SKM-1 (cell line): ENCODE measurements around the gene EPX.

ENCODE experiments used
- DNase-seq: peaks from one replicate; lab custom pipeline; 2025; ENCODE audit not compliant: unreplicated experiment; lab: John Stamatoyannopoulos, UW

The EPX gene

DNA sequence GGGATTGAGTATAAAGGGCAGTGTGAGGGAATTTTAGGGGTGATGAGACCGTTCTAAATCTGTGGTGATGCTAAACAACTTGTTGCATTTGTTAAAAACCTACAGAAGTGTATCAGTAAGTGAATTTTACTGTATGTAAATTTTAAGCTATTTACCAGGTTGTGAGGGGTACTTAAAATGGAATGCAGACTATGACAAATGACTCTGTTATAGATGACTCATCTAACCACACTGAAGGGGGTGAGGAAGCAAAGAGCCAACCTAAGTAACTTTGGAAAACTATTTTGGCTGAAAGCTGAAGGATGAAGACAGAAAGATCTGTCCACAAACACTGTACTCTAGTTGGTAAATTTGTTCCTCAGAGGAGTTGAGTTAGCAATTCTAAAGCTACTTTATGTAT, 31.8 kb downstream of the EPX start:
- no peak for DNase-seq

DNA sequence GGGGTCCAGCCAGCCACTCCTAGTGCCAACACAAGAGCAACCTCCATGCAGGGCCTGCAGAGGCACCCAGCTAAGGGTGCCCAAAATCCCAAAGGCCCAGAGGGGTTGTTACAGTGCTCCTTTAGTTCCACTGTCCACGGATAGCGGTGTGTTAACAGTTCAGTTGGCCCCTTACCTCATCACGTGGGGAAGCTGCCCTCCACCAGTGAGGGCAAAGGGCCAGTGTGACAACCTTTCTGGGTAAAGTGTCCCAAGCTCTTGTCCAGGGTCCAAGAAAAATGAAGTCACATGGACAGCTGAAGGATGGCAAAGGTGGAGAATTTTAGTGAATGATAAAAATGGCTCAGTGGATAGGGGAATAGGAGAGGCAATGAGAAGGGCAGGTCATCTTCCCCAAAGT, 35.2 kb downstream of the EPX start:
- DNase-seq: no peak

DNA sequence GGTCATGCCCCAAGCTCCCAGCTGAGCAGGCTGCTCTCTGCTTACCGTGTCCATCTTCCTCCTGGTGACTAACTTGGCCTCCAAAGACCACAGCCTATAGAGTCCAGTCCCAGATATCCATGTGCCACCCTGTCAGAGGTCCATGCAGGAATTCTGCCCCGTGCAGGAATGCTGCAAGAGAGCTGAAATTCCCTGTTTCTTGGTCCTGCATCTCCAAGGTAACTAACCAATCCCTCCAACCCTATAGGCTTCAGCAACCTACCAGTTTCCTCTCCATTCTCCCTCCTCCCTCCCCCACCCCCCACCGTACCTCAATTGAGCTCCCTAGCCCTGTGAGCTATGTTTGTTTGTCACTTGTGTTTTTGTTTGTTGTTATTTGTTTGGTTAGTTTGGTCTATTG, 36.2 kb downstream of the EPX start:
- no peak for DNase-seq

DNA sequence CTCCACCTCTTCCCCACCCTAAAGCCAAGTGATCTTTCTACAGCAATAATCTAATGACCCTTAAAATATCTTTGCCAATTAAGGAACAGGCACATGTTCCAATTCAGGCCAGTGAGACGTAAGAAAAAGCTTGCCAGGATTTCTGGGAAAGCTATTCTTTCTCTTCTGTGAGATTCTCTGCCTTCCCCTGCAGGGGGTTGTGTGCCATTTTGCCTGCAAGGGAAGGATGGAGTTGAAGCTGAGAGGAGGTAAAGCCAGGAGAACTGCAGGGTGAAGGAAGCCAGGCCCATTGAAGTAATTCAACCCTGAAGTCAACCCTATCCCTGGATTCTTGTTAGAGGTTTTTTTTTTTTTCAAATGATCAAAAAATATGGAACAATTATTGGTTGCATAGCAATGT, 36.9 kb downstream of the EPX start:
- DNase-seq: no peak

DNA sequence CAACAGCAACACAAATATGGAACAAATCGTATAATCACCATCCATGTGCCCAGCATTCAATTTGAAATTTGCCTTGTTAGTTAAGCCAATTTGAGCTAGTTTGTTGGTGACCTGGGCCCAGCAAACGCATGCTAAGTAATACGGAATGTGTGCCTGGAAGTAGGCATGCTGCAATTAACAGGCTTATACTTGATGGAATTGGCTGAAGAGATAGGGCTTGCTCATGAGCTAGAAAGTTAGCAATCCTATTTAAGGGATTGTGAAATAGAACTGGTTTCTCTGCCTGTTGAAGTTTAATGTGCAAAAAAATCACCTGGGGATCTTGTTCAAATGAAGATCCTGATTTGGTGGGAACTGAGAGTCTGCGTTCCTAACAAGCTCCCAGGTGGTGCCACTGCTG, 37.4 kb downstream of the EPX start:
- no peak for DNase-seq

DNA sequence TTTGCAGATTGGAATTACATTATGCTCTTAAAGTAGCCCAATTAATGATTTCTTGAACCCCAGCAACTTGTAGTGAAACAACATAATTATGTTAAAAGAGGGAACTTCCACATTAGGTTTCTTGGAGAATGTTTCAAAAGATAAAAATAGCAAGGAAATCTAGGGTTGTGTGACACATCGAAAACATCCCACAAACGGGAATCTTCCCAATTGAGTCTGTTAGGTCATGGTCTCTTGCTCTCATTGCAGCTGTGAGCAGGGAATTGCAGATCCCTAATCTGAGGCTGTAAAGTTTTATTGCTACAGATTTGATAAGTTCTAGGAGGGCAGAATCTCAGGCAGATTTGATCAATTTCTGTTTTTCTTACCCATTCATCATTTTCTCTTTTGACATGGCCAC, 39.1 kb downstream of the EPX start:
- DNase-seq: no peak

DNA sequence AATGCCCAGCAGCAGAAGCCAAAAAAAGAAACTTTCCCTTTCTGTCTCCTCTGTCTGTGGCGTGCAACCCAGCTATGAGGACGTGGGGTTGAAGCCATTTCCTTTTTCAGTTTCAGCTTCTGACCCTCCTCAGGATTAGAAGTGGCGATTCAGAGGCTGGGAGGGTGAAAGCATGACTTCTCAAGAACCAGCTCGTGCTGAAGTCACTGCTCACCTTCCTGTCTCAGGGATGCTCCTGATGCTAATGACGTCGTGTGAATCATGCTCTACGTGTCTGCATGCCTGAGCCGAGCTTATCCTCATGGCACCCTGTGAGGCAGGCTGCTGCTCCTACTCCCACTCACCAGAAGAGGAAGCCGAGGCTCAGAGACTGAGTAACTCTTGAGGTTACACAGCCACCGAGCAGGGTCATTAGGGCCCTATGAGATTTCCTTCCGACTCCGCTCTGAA, 40.2 kb downstream of the EPX start:
- peak; percentile 95 for DNase-seq

DNA sequence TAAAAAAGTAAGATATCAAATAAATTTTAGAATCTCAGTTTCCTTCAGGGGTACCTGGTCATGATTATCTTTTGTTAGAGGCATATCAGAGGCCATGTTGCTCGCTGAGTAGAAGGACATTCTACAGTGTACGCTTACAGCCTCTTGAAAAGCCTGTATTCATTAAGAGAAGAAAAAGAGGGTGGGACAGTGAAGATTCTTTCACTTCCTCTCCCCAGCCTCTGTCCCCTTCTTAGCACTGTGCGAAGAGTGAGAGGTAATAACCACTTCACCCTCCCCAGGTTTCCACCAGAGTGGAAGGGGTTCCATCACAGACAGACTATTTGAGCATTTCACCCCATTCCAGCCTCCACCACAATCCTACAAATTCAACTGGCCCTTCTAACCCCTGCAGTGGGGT, 41.0 kb downstream of the EPX start:
- no peak for DNase-seq

DNA sequence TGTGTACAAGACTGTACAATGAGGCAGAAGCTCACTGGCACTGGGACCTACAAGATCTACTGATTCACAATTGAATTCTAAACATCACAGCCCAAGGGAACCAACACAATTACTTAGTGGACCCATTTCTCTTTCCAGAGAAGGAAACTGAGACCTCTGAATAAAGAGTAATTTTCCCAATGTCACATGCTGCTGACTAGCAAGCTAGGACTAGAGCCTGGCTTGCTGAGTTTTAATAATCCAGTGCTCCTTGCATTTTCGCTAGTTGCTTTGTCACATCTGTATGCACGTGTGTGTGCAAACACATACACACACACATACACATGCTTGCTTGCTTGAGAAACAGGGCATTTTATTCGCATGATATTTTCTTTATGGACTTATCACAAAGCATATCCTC, 42.0 kb downstream of the EPX start:
- DNase-seq: no peak

DNA sequence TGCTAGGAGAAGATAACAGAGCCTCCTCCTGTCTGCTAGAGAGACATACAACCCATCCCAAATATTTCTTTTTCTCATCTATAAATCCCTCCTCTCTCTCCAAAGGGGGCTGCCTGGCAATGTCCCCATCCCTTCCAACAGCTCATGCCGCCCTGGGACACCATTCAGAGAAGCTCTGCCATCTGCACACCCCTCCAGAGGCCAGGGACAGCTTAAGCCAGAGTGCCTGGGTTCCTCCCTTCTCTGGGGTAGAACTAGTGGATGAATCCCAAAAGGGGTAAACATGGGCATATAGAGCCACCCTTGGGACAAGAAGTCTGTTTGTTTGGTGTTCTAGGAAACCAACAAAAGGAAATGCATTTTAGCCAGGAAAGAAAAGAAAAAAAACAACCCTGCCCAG, 43.3 kb downstream of the EPX start:
- DNase-seq: no peak

DNA sequence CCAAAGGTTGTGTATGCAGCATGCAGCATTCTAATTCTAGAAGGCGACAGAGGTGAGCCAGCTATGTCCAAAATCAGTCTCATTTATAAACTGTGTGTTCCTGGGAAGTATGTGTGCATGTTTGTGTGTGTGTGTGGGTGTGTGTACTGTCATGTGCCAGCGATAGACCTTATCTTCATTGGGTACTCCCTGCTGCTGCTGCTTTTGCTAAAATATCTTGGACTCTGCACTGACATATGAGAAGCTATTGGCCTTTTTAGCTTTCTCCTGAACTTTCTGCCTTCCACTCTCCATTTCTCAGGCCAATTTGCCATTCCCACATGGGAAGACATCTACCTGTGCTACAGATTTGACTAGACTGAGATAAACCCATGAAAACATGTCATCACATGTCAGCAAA, 43.9 kb downstream of the EPX start:
- DNase-seq: no peak

DNA sequence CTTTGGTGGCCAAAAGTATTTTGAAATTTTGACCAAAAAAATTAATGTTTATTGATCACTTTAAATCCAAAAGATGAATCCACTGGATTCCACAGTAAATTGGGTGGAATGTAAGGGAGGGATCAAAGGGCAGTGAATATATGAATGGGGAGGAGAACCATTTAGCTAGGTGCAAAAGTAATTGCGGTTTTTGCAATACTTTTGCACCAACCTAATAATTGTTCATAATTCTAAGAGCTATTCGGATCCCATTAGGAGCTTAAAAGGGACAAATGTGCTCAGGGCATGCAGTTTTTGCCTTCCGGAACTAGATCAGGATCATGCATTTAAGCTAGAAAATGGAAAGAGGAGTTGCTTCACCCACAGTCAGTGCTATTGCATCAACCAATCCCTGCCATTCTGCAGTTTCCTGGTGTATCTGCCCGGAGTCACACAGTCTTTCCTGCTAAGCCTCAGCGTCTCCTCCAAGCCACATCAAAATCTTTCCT, 45.7 kb downstream of the EPX start, which contains the start of gene LPO:
Gene LPO, plus strand, starts transcription at position 438 of the 488 bp plus-strand sequence. CDS start 4,396 bp downstream, outside the sequence.
- no peak for DNase-seq

DNA sequence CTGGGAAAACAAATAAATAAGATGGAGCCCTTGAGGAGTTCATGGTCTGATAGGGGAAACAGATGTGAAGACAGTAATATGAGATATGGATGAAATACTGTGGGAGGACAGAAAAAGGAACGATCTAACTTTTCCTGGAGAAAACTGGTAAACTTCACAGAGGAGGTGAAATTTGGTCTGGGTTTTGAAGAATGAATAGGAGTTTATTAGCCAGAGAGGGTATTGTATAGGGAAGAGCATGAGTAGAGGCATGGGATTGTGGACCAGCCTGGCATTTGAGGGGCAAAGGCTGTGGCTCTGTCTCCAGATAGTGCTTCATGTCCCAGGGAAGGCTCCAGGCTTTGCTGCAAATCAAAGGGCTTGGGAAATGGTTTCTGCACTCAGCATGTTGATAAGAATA, 47.5 kb downstream of the EPX start:
- no peak for DNase-seq

DNA sequence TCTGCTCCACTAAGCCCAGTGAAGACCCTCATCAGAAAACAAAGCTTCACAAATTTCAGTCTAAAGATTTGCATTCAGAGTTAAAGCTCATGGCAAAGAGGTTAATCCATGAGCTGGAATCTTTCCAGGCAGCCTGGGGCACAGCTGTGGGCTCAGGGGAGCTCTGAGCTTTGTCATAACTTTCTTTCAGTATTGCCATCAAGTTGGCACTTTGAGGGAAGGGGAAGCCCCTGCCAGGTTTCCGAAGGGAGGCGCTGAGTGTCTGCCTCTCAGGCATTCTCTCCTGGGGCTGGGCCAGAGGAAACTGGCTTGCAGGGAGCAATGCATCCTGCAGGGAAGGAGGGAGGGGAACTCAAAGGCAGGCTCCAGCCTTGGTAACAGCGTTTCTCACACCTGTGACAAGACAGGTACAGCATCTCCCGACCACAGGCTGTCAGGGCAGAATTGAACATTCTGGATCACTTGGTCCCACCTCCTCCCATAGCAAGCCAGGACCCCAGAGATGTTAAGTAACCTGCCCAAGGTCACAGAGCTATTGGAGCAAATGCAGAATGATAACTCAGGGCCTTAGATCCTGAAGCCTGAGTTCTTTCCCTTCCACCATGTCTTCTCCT, 49.8 kb downstream of the EPX start:
- no peak for DNase-seq

DNA sequence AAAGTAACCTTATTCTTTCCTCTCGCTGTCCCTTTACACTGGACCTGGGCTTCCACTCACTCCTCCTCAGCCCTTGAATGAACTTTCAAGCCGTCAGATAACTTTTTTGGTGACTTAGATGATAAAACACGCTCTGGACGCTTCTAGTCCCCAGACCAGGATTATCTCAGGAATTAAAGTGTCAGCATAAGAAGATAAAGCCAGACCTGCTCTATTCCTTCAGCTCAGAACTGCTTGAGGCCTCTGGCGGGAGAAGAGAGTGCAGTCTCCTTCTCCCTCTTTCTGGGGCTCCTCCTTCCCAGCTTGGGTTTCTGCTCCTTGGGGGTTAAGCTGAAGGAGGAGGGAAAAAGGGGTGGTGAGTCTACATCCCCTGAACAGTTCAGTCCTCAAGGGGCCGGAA, 52.4 kb downstream of the EPX start:
- no peak for DNase-seq

DNA sequence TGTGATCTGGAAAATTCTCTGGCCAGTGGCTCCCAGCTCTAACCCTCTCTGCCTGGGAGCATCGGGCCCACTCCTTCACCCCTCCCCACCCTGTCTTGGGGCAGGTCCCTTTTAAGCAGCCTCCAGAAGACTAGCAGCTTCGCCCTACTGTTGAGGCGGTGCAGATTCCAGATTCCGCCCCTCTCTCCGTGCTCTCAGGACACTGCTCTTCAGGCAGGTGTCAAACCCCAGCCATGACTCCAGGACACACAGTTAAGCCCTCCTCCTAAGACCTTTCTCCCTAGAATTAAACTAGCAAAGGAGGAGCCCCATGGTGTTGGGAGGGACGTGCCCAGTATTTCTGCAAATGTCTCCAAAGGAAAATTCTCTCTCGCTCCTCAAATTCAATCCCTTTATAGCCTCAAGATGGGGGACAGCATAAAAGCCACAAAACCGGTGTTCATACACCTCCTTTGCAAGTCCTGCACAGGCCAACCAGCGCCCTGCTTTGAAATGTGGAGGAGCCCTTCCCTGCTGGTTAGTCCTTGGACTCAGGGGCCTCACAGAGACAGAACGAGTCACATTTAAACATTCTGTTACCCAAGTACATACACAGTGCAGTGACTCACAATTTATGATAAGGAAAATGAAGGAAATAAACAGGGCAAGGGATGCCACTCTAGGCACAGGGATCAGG, 53.0 kb downstream of the EPX start:
- DNase-seq: no peak

DNA sequence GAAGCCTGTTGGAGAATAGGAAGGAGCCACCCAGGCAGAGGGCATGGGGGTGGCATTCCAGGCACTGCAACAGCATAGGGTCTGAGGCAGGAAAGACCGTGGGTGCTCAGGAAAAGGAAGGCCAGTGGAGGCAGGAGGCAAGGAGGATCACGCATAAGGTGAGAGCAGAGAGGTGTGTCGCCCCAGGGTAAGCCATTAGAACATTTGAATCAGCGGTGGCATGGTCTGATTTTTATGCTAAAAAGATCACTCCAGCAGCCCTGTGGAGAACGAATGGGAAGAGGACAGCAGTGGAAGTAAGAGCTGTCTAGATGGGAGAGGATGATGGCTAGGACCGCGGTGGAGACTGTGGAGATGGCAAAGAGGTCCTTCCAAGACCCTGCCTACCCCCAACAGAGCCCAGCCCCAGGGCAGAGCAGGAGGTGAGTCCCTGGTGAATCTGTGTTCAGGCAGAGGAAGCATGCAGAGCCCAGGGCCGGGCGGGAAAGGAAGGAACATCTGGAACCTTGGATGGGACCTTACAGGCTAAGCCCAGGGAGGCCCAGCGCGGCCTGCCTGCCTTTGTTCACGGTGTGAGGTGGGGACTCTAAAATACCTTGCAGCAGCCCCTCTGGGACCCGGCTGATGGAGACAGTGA, 53.7 kb downstream of the EPX start:
- DNase-seq: no peak

DNA sequence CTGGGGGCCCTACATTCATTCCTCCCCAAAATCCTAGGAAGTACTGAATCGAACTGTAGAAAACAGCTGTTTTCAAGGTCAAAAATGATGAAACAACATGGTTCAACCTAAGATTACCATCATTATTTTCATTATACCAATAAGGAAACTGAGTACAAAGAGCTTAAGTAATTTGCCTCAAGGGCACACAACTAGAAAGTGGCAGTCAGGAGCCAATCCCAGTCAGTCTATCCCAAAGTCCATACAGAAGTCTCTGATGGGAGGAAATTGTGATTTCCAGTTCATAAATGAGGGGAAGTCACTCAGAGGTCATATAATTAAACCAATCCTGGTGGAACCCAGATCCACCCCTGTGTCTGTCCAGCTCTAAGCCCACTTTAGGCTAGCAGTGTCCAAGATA, 54.3 kb downstream of the EPX start:
- no peak for DNase-seq

DNA sequence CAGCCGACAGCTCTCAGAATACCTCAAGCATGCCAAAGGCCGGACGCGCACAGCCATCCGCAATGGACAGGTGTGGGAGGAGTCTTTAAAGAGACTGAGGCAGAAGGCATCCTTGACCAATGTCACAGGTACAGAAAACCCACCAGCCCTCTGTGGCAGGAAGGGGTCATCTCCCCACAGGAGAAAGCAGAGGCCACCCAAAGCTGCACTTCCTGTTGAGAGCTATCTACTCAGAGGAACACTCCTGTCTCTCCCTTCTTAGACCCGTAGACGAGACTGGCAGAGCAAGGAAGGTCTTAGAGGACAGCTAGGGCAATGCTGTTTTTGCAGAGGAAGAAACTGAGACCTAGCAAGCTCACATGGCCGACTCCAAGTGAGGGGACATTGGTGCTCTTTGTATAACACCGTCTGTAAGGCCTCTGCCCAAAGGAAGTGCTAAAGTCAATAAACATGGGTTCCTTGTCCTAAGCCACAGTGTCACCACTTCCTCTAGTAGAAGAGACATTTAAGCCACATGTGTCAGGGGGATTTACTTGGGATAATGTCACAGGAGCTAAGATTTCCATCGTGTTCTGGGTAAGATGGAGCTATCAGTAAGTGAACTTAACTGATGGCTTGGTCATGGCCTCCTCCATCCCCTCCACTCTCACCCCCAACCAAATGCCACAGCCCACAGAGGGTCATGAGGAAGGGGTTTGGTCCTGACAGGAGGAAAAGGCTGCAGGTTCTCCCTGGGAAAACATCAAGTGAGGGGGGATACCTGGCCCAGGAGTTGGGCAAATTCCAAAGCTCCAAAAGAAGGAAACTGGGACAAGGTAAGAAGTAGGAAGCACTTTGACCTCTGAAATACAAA, 55.2 kb downstream of the EPX start:
- DNase-seq: no peak

DNA sequence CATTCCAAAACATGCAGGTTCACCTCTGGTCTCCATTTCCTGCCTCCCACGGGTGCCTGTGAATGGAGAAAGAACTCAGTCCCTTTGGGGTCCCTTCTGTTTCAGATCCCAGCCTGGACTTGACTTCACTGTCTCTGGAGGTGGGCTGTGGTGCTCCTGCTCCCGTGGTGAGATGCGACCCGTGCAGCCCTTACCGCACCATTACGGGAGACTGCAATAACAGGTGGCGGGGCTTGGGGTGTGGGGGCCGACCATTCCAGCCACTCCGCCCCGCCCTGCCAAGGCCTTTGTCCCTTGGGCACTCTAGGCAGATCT, 56.4 kb downstream of the EPX start:
- no peak for DNase-seq

DNA sequence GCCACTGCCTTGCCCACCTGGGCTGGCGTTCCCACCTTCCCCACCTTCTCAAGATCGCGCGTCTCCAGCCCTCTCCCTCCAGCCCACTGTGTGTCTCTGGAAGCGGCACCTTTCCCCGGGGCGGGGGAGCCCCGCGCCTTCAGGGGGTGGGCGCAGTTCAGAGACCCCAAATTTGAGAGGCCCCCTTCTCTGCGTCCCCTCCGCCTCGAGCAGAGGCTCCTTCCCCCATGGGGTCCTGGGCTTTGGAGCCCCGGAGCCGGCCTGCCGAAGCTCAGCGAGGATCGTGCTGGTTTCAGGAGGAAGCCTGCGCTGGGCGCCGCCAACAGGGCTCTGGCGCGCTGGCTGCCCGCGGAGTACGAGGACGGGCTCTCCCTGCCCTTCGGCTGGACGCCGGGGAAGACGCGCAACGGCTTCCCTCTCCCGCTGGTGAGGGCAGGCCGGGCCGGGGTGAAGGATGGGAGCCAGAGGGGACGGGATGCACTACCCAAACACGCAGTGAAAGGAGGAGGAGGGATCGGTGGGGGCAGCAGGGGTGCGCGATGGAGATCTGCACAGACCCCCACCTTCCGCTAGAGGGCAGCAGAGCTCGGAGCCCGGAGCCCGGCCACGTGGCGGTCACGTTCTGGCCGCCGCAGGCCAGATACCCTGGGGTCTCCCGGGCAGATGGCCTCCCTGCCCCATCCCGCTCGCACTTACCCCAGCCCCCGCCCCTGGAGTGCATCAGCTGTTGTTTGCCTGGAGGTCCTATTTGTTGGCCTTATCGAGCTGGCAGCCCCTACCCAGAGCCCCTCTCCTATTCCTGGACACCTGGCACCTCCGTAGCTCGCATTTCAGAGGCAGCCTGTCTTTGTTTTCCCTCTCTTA, 57.0 kb downstream of the EPX start:
- peak; percentile 36 for DNase-seq
